Liver (tissue), 9 donors: ENCODE results near the gene ANKRD13B. TPM values are rescaled to one million over a fixed set of nuclear protein-coding genes. Genes with fewer than 3 reads are reported as not detected.

ENCODE experiments used
- DNase-seq: peaks from one replicate; pipeline ENCODE4 v3.0.0-alpha.2; 2017; ENCODE audit warnings: low spot score
- H3K27ac ChIP-seq, 2 donors: one replicate each; pipeline ENCODE4 v1.7.0; 2013; ENCODE audit warnings: inconsistent platforms in 2 of 2, low read length in 2 of 2, control low read depth in 1 of 2, low read depth in 1 of 2, mild to moderate bottlenecking in 1 of 2
- H3K27me3 ChIP-seq, 4 donors: one replicate each; pipeline versions ENCODE4 v1.6.1 to v1.7.0; 2013; ENCODE audit warnings: low read length in 3 of 4, inconsistent platforms in 1 of 4, mild to moderate bottlenecking in 1 of 4, moderate library complexity in 1 of 4; ENCODE audit not compliant: control insufficient read depth in 4 of 4, insufficient read depth in 4 of 4
- H3K36me3 ChIP-seq, 4 donors: one replicate each; pipeline versions ENCODE4 v1.6.1 to v1.7.0; 2013; ENCODE audit warnings: low read length in 3 of 4, mild to moderate bottlenecking in 3 of 4, low read depth in 1 of 4, moderate library complexity in 1 of 4; ENCODE audit not compliant: control insufficient read depth in 4 of 4, insufficient read depth in 3 of 4
- H3K4me1 ChIP-seq, 4 donors: one replicate each; pipeline versions ENCODE4 v1.6.1 to v1.7.0; 2013; ENCODE audit warnings: low read length in 3 of 4, mild to moderate bottlenecking in 3 of 4, moderate library complexity in 1 of 4; ENCODE audit not compliant: control insufficient read depth in 4 of 4, insufficient read depth in 4 of 4
- H3K4me3 ChIP-seq, 3 donors: one replicate each; pipeline versions ENCODE4 v1.6.1 to v1.7.0; 2013; ENCODE audit warnings: low read length in 3 of 3, control low read depth in 1 of 3, low read depth in 1 of 3, mild to moderate bottlenecking in 1 of 3
- H3K9ac ChIP-seq, 2 donors: one replicate each; pipeline ENCODE4 v1.7.0; 2013; ENCODE audit warnings: low read length in 2 of 2, mild to moderate bottlenecking in 2 of 2, moderate library complexity in 2 of 2, control low read depth in 1 of 2, low read depth in 1 of 2
- H3K9me3 ChIP-seq, 4 donors: one replicate each; pipeline versions ENCODE4 v1.6.1 to v1.7.0; 2013; ENCODE audit warnings: low read length in 3 of 4; ENCODE audit not compliant: control insufficient read depth in 4 of 4
- CTCF ChIP-seq: fragments of 150-350 bp; IDR thresholded peaks from 2 replicates; pipeline ENCODE4 v1.5.1; 2017; ENCODE audit warnings: improper control_type of control experiment, low read depth, low read length; ENCODE audit not compliant: missing input control
- EGR1 ChIP-seq, 2 donors: IDR thresholded peaks; 2 replicates each; pipeline ENCODE4 v1.6.1; 2016 to 2018; ENCODE audit warnings: antibody characterized with exemption in 2 of 2, low read depth in 2 of 2
- GABPA ChIP-seq, 2 donors: IDR thresholded peaks in 1 of 2; conservative IDR thresholded peaks in 1 of 2; 2 replicates each; pipeline ENCODE4 v1.6.1; 2016; ENCODE audit warnings: antibody characterized with exemption in 2 of 2, mild to moderate bottlenecking in 1 of 2, moderate library complexity in 1 of 2
- HNF4A ChIP-seq, 2 donors: conservative IDR thresholded peaks; 2 replicates each; pipeline ENCODE4 v1.6.1; 2016; ENCODE audit warnings: antibody characterized with exemption in 2 of 2, mild to moderate bottlenecking in 2 of 2
- HNF4G ChIP-seq: IDR thresholded peaks from 2 replicates; pipeline ENCODE4 v1.6.1; 2016; ENCODE audit warnings: antibody characterized with exemption
- JUND ChIP-seq, 2 donors: IDR thresholded peaks; 2 replicates each; pipeline ENCODE4 v1.6.1; 2016; ENCODE audit warnings: antibody characterized with exemption in 2 of 2
- RAD21 ChIP-seq, 2 donors: IDR thresholded peaks; 2 replicates each; pipeline ENCODE4 v1.6.1; 2016; ENCODE audit warnings: antibody characterized with exemption in 2 of 2, mild to moderate bottlenecking in 2 of 2
- SP1 ChIP-seq: IDR thresholded peaks from 2 replicates; pipeline ENCODE4 v1.6.1; 2018; ENCODE audit warnings: antibody characterized with exemption, mild to moderate bottlenecking
- YY1 ChIP-seq: IDR thresholded peaks from 2 replicates; pipeline ENCODE4 v1.6.1; 2016; ENCODE audit warnings: antibody characterized with exemption, mild to moderate bottlenecking
- ZBTB33 ChIP-seq: IDR thresholded peaks from 2 replicates; pipeline ENCODE4 v1.6.1; 2016; ENCODE audit warnings: antibody characterized with exemption
- WGBS: extraction: QIAGEN DNeasy Blood & Tissue Kit; methylation state at CpG from one replicate; pipeline ENCODE4 v1.1.7; 2013; 5-methylcytosine and 5-hydroxymethylcytosine counted together
- polyA plus RNA-seq, 2 donors: library from polyadenylated mRNA; stranded (reverse) in 1 of 2; unstranded in 1 of 2; fragments of 200-250 nt in 1 of 2; fragments of >200 nt in 1 of 2; fragmentation: Nextera tagmentation in 1 of 2; extraction: Ambion mirVana in 1 of 2; gene quantifications; one replicate each; pipeline versions ENCODE4 v1.2.1 to v1.2.3, GENCODE V29; 2013 to 2015
- total RNA-seq, 2 donors: library from RNA; depleted of rRNA; stranded (reverse); fragments of >200 nt; gene quantifications; one replicate each; pipeline ENCODE4 v1.2.3, GENCODE V29; 2014
- TF ChIP-seq, protein P1 (sequence below): IDR thresholded peaks from 2 replicates; pipeline ENCODE4 v1.6.1; 2016; ENCODE audit warnings: antibody characterized with exemption
- TF ChIP-seq, protein P2 (sequence below): IDR thresholded peaks from 2 replicates; pipeline ENCODE4 v1.6.1; 2016; ENCODE audit warnings: antibody characterized with exemption, mild to moderate bottlenecking
- donor health status: healthy.
- donor health status: healthy.
- donor health status: healthy.
- donor health status: healthy.
- donor health status: healthy.

ANKRD13B gene
- total and polyA plus RNA-seq, 4 donors, result 0.06 to 1.6 (median 0.51) TPM

DNA sequence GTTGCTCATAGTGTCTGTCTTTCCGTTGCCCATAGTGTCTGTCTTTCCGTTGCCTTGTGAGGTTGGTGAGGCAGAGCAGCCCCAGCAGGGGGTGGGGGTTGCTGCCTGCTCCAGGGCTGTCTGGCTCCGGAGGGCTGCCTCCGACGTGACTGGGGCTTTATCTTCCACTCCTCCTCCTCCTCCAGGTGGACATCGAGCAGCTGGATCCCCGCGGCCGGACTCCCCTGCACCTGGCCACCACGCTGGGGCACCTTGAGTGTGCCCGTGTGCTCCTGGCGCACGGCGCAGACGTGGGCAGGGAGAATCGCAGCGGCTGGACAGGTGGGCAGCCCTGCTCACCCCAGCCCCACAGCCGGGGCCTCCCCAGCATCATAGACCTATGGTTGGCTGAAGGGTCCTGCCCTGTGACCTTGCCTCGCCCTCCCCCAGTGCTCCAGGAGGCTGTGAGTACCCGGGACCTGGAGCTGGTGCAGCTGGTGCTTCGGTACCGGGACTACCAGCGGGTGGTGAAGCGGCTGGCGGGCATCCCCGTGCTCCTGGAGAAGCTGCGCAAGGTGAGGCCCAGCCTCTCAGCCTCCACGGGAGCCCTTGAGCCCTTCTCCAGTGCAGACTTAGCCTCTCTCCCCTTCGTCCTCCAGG is 14.7 kb downstream of the ANKRD13B start:
- Histone ChIP-seq H3K36me3 (no peaks in the 10 kb centered on the region), H3K9me3 (no peaks in the 10 kb centered on the region), H3K27ac (no peak overlapping the region), H3K4me1 (no peaks in the 10 kb centered on the region), H3K27me3 (no peaks in the 10 kb centered on the region), H3K9ac (no peak overlapping the region), H3K4me3 (no peak overlapping the region)
- WGBS, result 90% methylated on average over 29 of the region's 29 CpGs
- TF ChIP-seq HNF4A (conservative IDR thresholded peaks at IDR 0.05) (no peak), YY1 (no peak), EGR1 (IDR thresholded peaks at IDR 0.05; ENCODE audit: low read depth in 2 of 2) (no peak), CTCF (no peak), SP1 (no peak), RAD21 (IDR thresholded peaks at IDR 0.05) (no peak), GABPA (IDR thresholded peaks at IDR 0.05 in 1 of 2, conservative IDR thresholded peaks at IDR 0.05 in 1 of 2) (no peak), ZBTB33 (no peak)
- TF ChIP-seq, protein P1, sequence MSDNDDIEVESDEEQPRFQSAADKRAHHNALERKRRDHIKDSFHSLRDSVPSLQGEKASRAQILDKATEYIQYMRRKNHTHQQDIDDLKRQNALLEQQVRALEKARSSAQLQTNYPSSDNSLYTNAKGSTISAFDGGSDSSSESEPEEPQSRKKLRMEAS, result no peak
- no peak for DNase-seq

GRCh38 chr17:29608986-29609385 is 16.1 kb downstream of the ANKRD13B start:
- H3K27me3 ChIP-seq, result peaks cover 0 to 2% (median 0%) of the 10 kb centered on the region in 4 donors
- H3K36me3 ChIP-seq, result no peaks in the 10 kb centered on the region
- no peak overlapping the region for H3K27ac ChIP-seq
- no peak for TF ChIP-seq SP1
- TF ChIP-seq YY1, result no peak
- no peak for TF ChIP-seq JUND (IDR thresholded peaks at IDR 0.05)
- no peak for TF ChIP-seq ZBTB33
- TF ChIP-seq, protein P2, sequence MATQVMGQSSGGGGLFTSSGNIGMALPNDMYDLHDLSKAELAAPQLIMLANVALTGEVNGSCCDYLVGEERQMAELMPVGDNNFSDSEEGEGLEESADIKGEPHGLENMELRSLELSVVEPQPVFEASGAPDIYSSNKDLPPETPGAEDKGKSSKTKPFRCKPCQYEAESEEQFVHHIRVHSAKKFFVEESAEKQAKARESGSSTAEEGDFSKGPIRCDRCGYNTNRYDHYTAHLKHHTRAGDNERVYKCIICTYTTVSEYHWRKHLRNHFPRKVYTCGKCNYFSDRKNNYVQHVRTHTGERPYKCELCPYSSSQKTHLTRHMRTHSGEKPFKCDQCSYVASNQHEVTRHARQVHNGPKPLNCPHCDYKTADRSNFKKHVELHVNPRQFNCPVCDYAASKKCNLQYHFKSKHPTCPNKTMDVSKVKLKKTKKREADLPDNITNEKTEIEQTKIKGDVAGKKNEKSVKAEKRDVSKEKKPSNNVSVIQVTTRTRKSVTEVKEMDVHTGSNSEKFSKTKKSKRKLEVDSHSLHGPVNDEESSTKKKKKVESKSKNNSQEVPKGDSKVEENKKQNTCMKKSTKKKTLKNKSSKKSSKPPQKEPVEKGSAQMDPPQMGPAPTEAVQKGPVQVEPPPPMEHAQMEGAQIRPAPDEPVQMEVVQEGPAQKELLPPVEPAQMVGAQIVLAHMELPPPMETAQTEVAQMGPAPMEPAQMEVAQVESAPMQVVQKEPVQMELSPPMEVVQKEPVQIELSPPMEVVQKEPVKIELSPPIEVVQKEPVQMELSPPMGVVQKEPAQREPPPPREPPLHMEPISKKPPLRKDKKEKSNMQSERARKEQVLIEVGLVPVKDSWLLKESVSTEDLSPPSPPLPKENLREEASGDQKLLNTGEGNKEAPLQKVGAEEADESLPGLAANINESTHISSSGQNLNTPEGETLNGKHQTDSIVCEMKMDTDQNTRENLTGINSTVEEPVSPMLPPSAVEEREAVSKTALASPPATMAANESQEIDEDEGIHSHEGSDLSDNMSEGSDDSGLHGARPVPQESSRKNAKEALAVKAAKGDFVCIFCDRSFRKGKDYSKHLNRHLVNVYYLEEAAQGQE, result no peak
- no peak for TF ChIP-seq HNF4G
- H3K4me3 ChIP-seq, result no peak overlapping the region
- H3K9me3 ChIP-seq, result no peaks in the 10 kb centered on the region
- 92% methylated on average over 15 of the region's 15 CpGs for WGBS
- no peak overlapping the region for H3K9ac ChIP-seq
- peaks cover 6 to 12% (median 10%) of the 10 kb centered on the region in 4 donors for H3K4me1 ChIP-seq
- no peak for DNase-seq
